NCI-H1436 treated with DMSO at 0.1 percent for 48 hours (cell line): Measurements from ENCODE around the gene RAB4B.
"Not testable (repeated sequence)": the region's sequence is repeated elsewhere in the genome, so short reads cannot be mapped to it uniquely, and the experiment has no call there.

ENCODE experiments used
- DNase-seq: peaks from one replicate; lab custom pipeline; 2025; lab: John Stamatoyannopoulos, UW

Gene RAB4B

GRCh38 chr19:40803857-40804782 lies 26.1 kb downstream of the RAB4B start:
- no peak for DNase-seq

- DNase-seq, result no peak
Measured at GRCh38 chr19:40804783-40805242, 26.8 kb downstream of the RAB4B start.

GRCh38 chr19:40805258-40805868 lies 27.3 kb downstream of the RAB4B start:
- DNase-seq, result no peak

GRCh38 chr19:40806423-40807146 lies 28.5 kb downstream of the RAB4B start:
- DNase-seq, result no peak

GRCh38 chr19:40807147-40808020 lies 29.3 kb downstream of the RAB4B start:
- DNase-seq, result no peak

- DNase-seq, result no peak
Measured at GRCh38 chr19:40808021-40808325, 29.9 kb downstream of the RAB4B start.

- no peak for DNase-seq
Measured at GRCh38 chr19:40808497-40808896, 30.4 kb downstream of the RAB4B start.

- no peak for DNase-seq
Measured at GRCh38 chr19:40809358-40810086, 31.5 kb downstream of the RAB4B start.

GRCh38 chr19:40810160-40810559 lies 32.1 kb downstream of the RAB4B start:
- no peak for DNase-seq

- not testable (repeated sequence) for DNase-seq
Measured at GRCh38 chr19:40810649-40811408, 32.8 kb downstream of the RAB4B start.

GRCh38 chr19:40811478-40812341 lies 33.7 kb downstream of the RAB4B start:
- DNase-seq, result no peak

- DNase-seq, result not testable (repeated sequence)
Measured at GRCh38 chr19:40812571-40812970, 34.5 kb downstream of the RAB4B start.

GRCh38 chr19:40813182-40813581 lies 35.1 kb downstream of the RAB4B start:
- no peak for DNase-seq

GRCh38 chr19:40815223-40815622 lies 37.2 kb downstream of the RAB4B start:
- no peak for DNase-seq

- not testable (repeated sequence) for DNase-seq
Measured at GRCh38 chr19:40818480-40819399, 40.7 kb downstream of the RAB4B start.

- DNase-seq, result not testable (repeated sequence)
Measured at GRCh38 chr19:40819479-40820234, 41.6 kb downstream of the RAB4B start.

- no peak for DNase-seq
Measured at GRCh38 chr19:40822161-40822560, 44.1 kb downstream of the RAB4B start.
